Natural killer cell (primary cell): ENCODE data around the gene CHRNA7. TPM values are rescaled to one million over a fixed set of nuclear protein-coding genes. Genes with fewer than 3 reads are reported as not detected.
"Not testable (repeated sequence)": the region's sequence is repeated elsewhere in the genome, so short reads cannot be mapped to it uniquely, and the experiment has no call there.

ENCODE experiments used
- ATAC-seq, 3 donors: fragments of 150-1000 bp in 2 of 3; fragments of 200-7000 bp in 1 of 3; cut with Tn5 transposase; 1 replicate in 1 of 3; 2 replicates in 2 of 3; pipeline ENCODE4 v1.10.0; 2021; ENCODE audit warnings: mild to moderate bottlenecking in 2 of 3, moderate library complexity in 2 of 3
- DNase-seq, 2 donors: peaks; one replicate each; pipeline versions ENCODE4 v3.0.0 to v3.0.0-alpha.2; 2013 to 2021; ENCODE audit warnings: mixed read lengths in 1 of 2
- H3K27ac ChIP-seq: one replicate; pipeline ENCODE4 v1.5.1; 2013; ENCODE audit warnings: mild to moderate bottlenecking, low read length
- H3K27me3 ChIP-seq: one replicate; pipeline ENCODE4 v1.6.1; 2013; ENCODE audit warnings: low read length; ENCODE audit not compliant: control insufficient read depth, insufficient read depth
- H3K36me3 ChIP-seq: one replicate; pipeline ENCODE4 v1.6.1; 2013; ENCODE audit warnings: low read length; ENCODE audit not compliant: control insufficient read depth, insufficient read depth
- H3K4me1 ChIP-seq: one replicate; pipeline ENCODE4 v1.6.1; 2013; ENCODE audit warnings: low read length; ENCODE audit not compliant: control insufficient read depth, insufficient read depth
- H3K4me3 ChIP-seq: one replicate; pipeline ENCODE4 v1.5.1; 2013; ENCODE audit warnings: low read length
- H3K9me3 ChIP-seq: one replicate; pipeline ENCODE4 v1.6.1; 2013; ENCODE audit warnings: low read length; ENCODE audit not compliant: control insufficient read depth, insufficient read depth
- H3K27ac Mint-ChIP-seq, 2 donors: one replicate each; pipeline ENCODE4 v1.8.0; 2022; ENCODE audit warnings: mild to moderate bottlenecking in 2 of 2, mixed read lengths in 2 of 2, moderate library complexity in 1 of 2
- H3K27me3 Mint-ChIP-seq, 2 donors: one replicate each; pipeline ENCODE4 v1.8.0; 2022; ENCODE audit warnings: low read depth in 2 of 2, mixed read lengths in 2 of 2
- H3K36me3 Mint-ChIP-seq: one replicate; pipeline ENCODE4 v1.8.0; 2022; ENCODE audit warnings: mixed read lengths
- H3K4me1 Mint-ChIP-seq, 2 donors: one replicate each; pipeline ENCODE4 v1.8.0; 2022; ENCODE audit warnings: mixed read lengths in 2 of 2
- H3K4me3 Mint-ChIP-seq: one replicate; pipeline ENCODE4 v1.8.0; 2022; ENCODE audit warnings: mild to moderate bottlenecking, moderate library complexity, mixed read lengths
- H3K9me3 Mint-ChIP-seq, 2 donors: one replicate each; pipeline ENCODE4 v1.8.0; 2022; ENCODE audit warnings: mixed read lengths in 2 of 2
- CTCF ChIP-seq: fragments of 200-600 bp; IDR thresholded peaks from one replicate; pipeline ENCODE4 v1.8.0; 2022; ENCODE audit warnings: antibody characterized with exemption
- WGBS: methylation state at CpG from one replicate; pipeline ENCODE4 v1.1.7; 2013; ENCODE audit warnings: missing lambda C conversion rate; ENCODE audit not compliant: insufficient coverage; 5-methylcytosine and 5-hydroxymethylcytosine counted together
- intact Hi-C: fragments of 100-400 bp; cut with micrococcal nuclease; formaldehyde crosslinking; loops from one replicate; pipeline ENCODE4 v1.14.2; 2022
- total RNA-seq, 4 donors: library from RNA; stranded (reverse); fragments of 120-200 nt in 1 of 4; gene quantifications; one replicate each; pipeline versions ENCODE4 v1.2.3 to v1.2.4, GENCODE V29; 2013 to 2022

CHRNA7 gene
- total RNA-seq, 3 donors from 2014 or later (not counting 1 experiment from before 2014, with no cell fraction given): 3.1 to 5.4 (median 3.7) TPM

- Histone ChIP-seq H3K36me3 (no peaks in the 10 kb centered on the region), H3K27me3 (no peaks in the 10 kb centered on the region), H3K4me1 (no peaks in the 10 kb centered on the region), H3K9me3 (no peaks in the 10 kb centered on the region), H3K4me3 (no peak overlapping the region), H3K27ac (no peak overlapping the region)
- no peak for DNase-seq
- no peak for TF ChIP-seq CTCF
- Mint-ChIP-seq H3K27ac (no peak overlapping the region), H3K27me3 (peaks cover 13 to 18% of the 10 kb centered on the region in 2 donors), H3K4me1 (no peaks in the 10 kb centered on the region), H3K36me3 (no peaks in the 10 kb centered on the region), H3K4me3 (no peak overlapping the region), H3K9me3 (no peaks in the 10 kb centered on the region)
- 86% methylated on average over 13 of the region's 15 CpGs for WGBS
- intact Hi-C loops: no loop called here
- ATAC-seq: no peak
Measured at GRCh38 chr15:32148833-32149555, 118.7 kb downstream of the CHRNA7 start.

GRCh38 chr15:32152574-32152973 is 122.3 kb downstream of the CHRNA7 start:
- 13% methylated on average over 1 of the region's 1 CpG for WGBS
- ATAC-seq: no peak
- Mint-ChIP-seq H3K9me3 (no peaks in the 10 kb centered on the region), H3K27me3 (peaks cover 13 to 16% of the 10 kb centered on the region in 2 donors), H3K36me3 (no peaks in the 10 kb centered on the region), H3K27ac (no peak overlapping the region), H3K4me1 (no peaks in the 10 kb centered on the region), H3K4me3 (no peak overlapping the region)
- no peak overlapping the region for H3K4me3 ChIP-seq
- no peaks in the 10 kb centered on the region for H3K4me1 ChIP-seq
- no peaks in the 10 kb centered on the region for H3K9me3 ChIP-seq
- H3K36me3 ChIP-seq: no peaks in the 10 kb centered on the region
- H3K27me3 ChIP-seq: no peaks in the 10 kb centered on the region
- TF ChIP-seq CTCF: no peak
- H3K27ac ChIP-seq: no peak overlapping the region
- no peak for DNase-seq
- intact Hi-C loops: no loop called here

GRCh38 chr15:32153868-32154623 is 123.7 kb downstream of the CHRNA7 start:
- intact Hi-C loops: not testable (repeated sequence)

GRCh38 chr15:32162143-32162542 is 131.8 kb downstream of the CHRNA7 start:
- intact Hi-C loops, H3K36me3 ChIP-seq, H3K27me3 Mint-ChIP-seq, H3K36me3 Mint-ChIP-seq, H3K27me3 ChIP-seq, H3K4me1 Mint-ChIP-seq, H3K4me3 ChIP-seq, H3K9me3 Mint-ChIP-seq, H3K27ac ChIP-seq, DNase-seq, ATAC-seq, H3K9me3 ChIP-seq, H3K4me3 Mint-ChIP-seq, H3K4me1 ChIP-seq, H3K27ac Mint-ChIP-seq: not testable (repeated sequence)
- WGBS: no CpG with 5 or more reads among the region's 2 CpGs

More at GRCh38 chr15:32153868-32154623, 123.7 kb downstream of the CHRNA7 start:
- not testable (repeated sequence) for H3K9me3 ChIP-seq, H3K4me3 Mint-ChIP-seq, H3K36me3 Mint-ChIP-seq, H3K4me1 ChIP-seq, H3K27ac ChIP-seq, H3K36me3 ChIP-seq, ATAC-seq, DNase-seq, H3K27ac Mint-ChIP-seq, H3K4me1 Mint-ChIP-seq, H3K4me3 ChIP-seq, H3K27me3 ChIP-seq, H3K9me3 Mint-ChIP-seq
- H3K27me3 Mint-ChIP-seq: peaks cover 12 to 13% of the 10 kb centered on the region in 2 donors
- no CpG with 5 or more reads among the region's 18 CpGs for WGBS

- H3K27ac ChIP-seq, H3K9me3 ChIP-seq, H3K4me1 Mint-ChIP-seq, ATAC-seq, H3K9me3 Mint-ChIP-seq, H3K36me3 Mint-ChIP-seq, DNase-seq, H3K4me1 ChIP-seq, H3K27me3 Mint-ChIP-seq, H3K36me3 ChIP-seq, H3K27ac Mint-ChIP-seq, H3K27me3 ChIP-seq, H3K4me3 ChIP-seq, intact Hi-C loops, H3K4me3 Mint-ChIP-seq: not testable (repeated sequence)
- WGBS: no CpG with 5 or more reads among the region's 7 CpGs
Measured at GRCh38 chr15:32164065-32164464, 133.8 kb downstream of the CHRNA7 start.

- H3K4me1 ChIP-seq, H3K27ac ChIP-seq, ATAC-seq, H3K36me3 Mint-ChIP-seq, H3K27me3 ChIP-seq, H3K4me3 ChIP-seq, DNase-seq, H3K9me3 ChIP-seq, H3K36me3 ChIP-seq, H3K9me3 Mint-ChIP-seq, intact Hi-C loops, H3K27me3 Mint-ChIP-seq, H3K4me3 Mint-ChIP-seq, H3K4me1 Mint-ChIP-seq, H3K27ac Mint-ChIP-seq: not testable (repeated sequence)
- no CpG with 5 or more reads among the region's 1 CpG for WGBS
Measured at GRCh38 chr15:32164747-32165146, 134.4 kb downstream of the CHRNA7 start.
